ENCODE data around the gene NFKBIA.

GRCh38 chr14:35406090-35406489 is 1.5 kb upstream of the NFKBIA start:
- TF ChIP-seq EZH2 (IDR thresholded peaks at IDR 0.05; ENCODE audit: low read length, missing control alignments) = no peak
- no peak for TF ChIP-seq CTCF (conservative IDR thresholded peaks at IDR 0.05 in 1 of 2, IDR thresholded peaks at IDR 0.05 in 1 of 2; ENCODE audit: low read depth in 1 of 2, low read length in 2 of 2)

All from fibroblast of lung (primary cell).